Lower leg skin (tissue), 4 donors: ENCODE results near the gene PRSS21. TPM values are rescaled to one million over a fixed set of nuclear protein-coding genes. Genes with fewer than 3 reads are reported as not detected.

Experiments used
- DNase-seq, 2 donors: peaks; one replicate each; pipeline ENCODE4 v3.0.0-alpha.2; 2019; ENCODE audit warnings: low spot score in 2 of 2
- H3K4me3 ChIP-seq: fragments of 200-600 bp; sonication (generic); 2 replicates; pipeline ENCODE4 v1.5.1; 2017; ENCODE audit warnings: mild to moderate bottlenecking, low read depth; ENCODE audit not compliant: poor library complexity, severe bottlenecking
- CTCF ChIP-seq, 3 donors: fragments of 450-650 bp; IDR thresholded peaks; one replicate each; pipeline ENCODE4 v1.5.1; 2016; ENCODE audit warnings: antibody characterized with exemption in 3 of 3, mild to moderate bottlenecking in 3 of 3, moderate library complexity in 2 of 3
- POLR2A ChIP-seq, 2 donors: fragments of 450-650 bp; IDR thresholded peaks; one replicate each; pipeline ENCODE4 v1.6.1; 2016 to 2017; ENCODE audit warnings: antibody characterized with exemption in 2 of 2, mild to moderate bottlenecking in 1 of 2, moderate library complexity in 1 of 2
- WGBS, 2 donors: methylation state at CpG; one replicate each; pipeline ENCODE4 v1.1.5; 2018; 5-methylcytosine and 5-hydroxymethylcytosine counted together
- intact Hi-C: fragments of 100-400 bp; cut with DNase I; formaldehyde crosslinking; loops from one replicate; pipeline ENCODE4 v1.15.0; 2023; ENCODE audit warnings: low total_unique reads
- total RNA-seq, 4 donors: library from RNA; depleted of rRNA; stranded (reverse); fragments of >200 nt; gene quantifications; one replicate each; pipeline ENCODE4 v1.1.0, GENCODE V29; 2016

PRSS21 gene
- total RNA-seq, 4 donors from 2014 or later = 0.63 TPM; not detected in 3

- 86 to 90% methylated on average over 23 to 27 of the region's 32 CpGs for WGBS, 2 donors
- intact Hi-C loops = no loop called here
- no peak for TF ChIP-seq CTCF (IDR thresholded peaks at IDR 0.05)
- no peak for TF ChIP-seq POLR2A (IDR thresholded peaks at IDR 0.05)
- no peak overlapping the region for H3K4me3 ChIP-seq
- DNase-seq = no peak
Measured at GRCh38 chr16:2770057-2770951, 46.7 kb upstream of the PRSS21 start.

GRCh38 chr16:2771496-2772402, 45.3 kb upstream of the PRSS21 start:
- no peak for DNase-seq
- H3K4me3 ChIP-seq = no peak overlapping the region
- 74 to 80% methylated on average over 18 of the region's 18 CpGs for WGBS, 2 donors
- intact Hi-C loops = no loop called here
- TF ChIP-seq POLR2A (IDR thresholded peaks at IDR 0.05) (no peak), CTCF (IDR thresholded peaks at IDR 0.05) (no peak)

- DNase-seq = no peak
- intact Hi-C loops = no loop called here
- H3K4me3 ChIP-seq = no peak overlapping the region
- 76 to 82% methylated on average over 12 of the region's 12 CpGs for WGBS, 2 donors
- TF ChIP-seq CTCF (IDR thresholded peaks at IDR 0.05) = no peak
- TF ChIP-seq POLR2A (IDR thresholded peaks at IDR 0.05) = no peak
Measured at GRCh38 chr16:2773188-2773968, 43.7 kb upstream of the PRSS21 start.

GRCh38 chr16:2774161-2774891, 42.7 kb upstream of the PRSS21 start:
- DNase-seq = no peak
- no peak overlapping the region for H3K4me3 ChIP-seq
- WGBS, 2 donors = 69 to 72% methylated on average over 7 of the region's 7 CpGs
- intact Hi-C loops = no loop called here
- no peak for TF ChIP-seq CTCF (IDR thresholded peaks at IDR 0.05)
- TF ChIP-seq POLR2A (IDR thresholded peaks at IDR 0.05) = no peak
